Esophagus muscularis mucosa (tissue), 4 donors: ENCODE measurements around the gene ZNF490.

Source experiments
- CTCF ChIP-seq, 3 experiments: fragments of 200-600 bp in 2 of 3; fragments of 450-650 bp in 1 of 3; sonication (generic) in 2 of 3; IDR thresholded peaks; one replicate each; pipeline ENCODE4 v1.5.1; 2017 to 2019; ENCODE audit warnings: antibody characterized with exemption in 3 of 3, mild to moderate bottlenecking in 2 of 3, moderate library complexity in 1 of 3
- EP300 ChIP-seq: sonication (generic); formaldehyde crosslinking; IDR thresholded peaks from one replicate; pipeline ENCODE4 v1.6.1; 2017; ENCODE audit warnings: antibody characterized with exemption
- POLR2A ChIP-seq: fragments of 450-650 bp; IDR thresholded peaks from one replicate; pipeline ENCODE4 v1.6.1; 2017; ENCODE audit warnings: antibody characterized with exemption, moderate library complexity, mild to moderate bottlenecking, low read depth

- TF ChIP-seq CTCF (IDR thresholded peaks at IDR 0.05), result no peak
- TF ChIP-seq POLR2A, result no peak
- no peak for TF ChIP-seq EP300
Measured at GRCh38 chr19:12647490-12648071, 37.0 kb upstream of the ZNF490 start.
